Naive B cell (primary cell): Measurements from ENCODE around the gene BAHCC1. TPM values are rescaled to one million over a fixed set of nuclear protein-coding genes. Genes with fewer than 3 reads are reported as not detected.

ENCODE experiments used
- ATAC-seq, 2 donors: fragments of 150-1000 bp; cut with Tn5 transposase; 2 replicates each; pipeline ENCODE4 v1.10.0; 2021; ENCODE audit warnings: low read depth in 2 of 2, mild to moderate bottlenecking in 2 of 2, moderate library complexity in 2 of 2
- DNase-seq: peaks from one replicate; pipeline ENCODE4 v3.0.0; 2022
- H3K27ac Mint-ChIP-seq, 6 donors: one replicate each; pipeline ENCODE4 v1.8.0; 2020 to 2022; ENCODE audit warnings: mild to moderate bottlenecking in 6 of 6, mixed read lengths in 6 of 6, moderate library complexity in 5 of 6, inconsistent platforms in 2 of 6
- H3K27me3 Mint-ChIP-seq, 3 donors: one replicate each; pipeline ENCODE4 v1.8.0; 2021 to 2022; ENCODE audit warnings: mixed read lengths in 3 of 3, mild to moderate bottlenecking in 1 of 3
- H3K36me3 Mint-ChIP-seq, 2 donors: one replicate each; pipeline ENCODE4 v1.8.0; 2020 to 2022; ENCODE audit warnings: mixed read lengths in 2 of 2, inconsistent platforms in 1 of 2, mild to moderate bottlenecking in 1 of 2
- H3K4me1 Mint-ChIP-seq, 3 donors: one replicate each; pipeline ENCODE4 v1.8.0; 2020 to 2022; ENCODE audit warnings: mixed read lengths in 3 of 3, inconsistent platforms in 1 of 3, mild to moderate bottlenecking in 1 of 3, moderate library complexity in 1 of 3
- H3K4me3 Mint-ChIP-seq, 8 donors: one replicate each; pipeline ENCODE4 v1.8.0; 2020 to 2022; ENCODE audit warnings: mild to moderate bottlenecking in 8 of 8, mixed read lengths in 8 of 8, moderate library complexity in 8 of 8, inconsistent platforms in 2 of 8
- H3K9me3 Mint-ChIP-seq, 7 donors: one replicate each; pipeline ENCODE4 v1.8.0; 2020 to 2022; ENCODE audit warnings: mixed read lengths in 7 of 7, mild to moderate bottlenecking in 5 of 7, inconsistent platforms in 2 of 7, moderate library complexity in 1 of 7
- polyA plus RNA-seq, 6 donors: library from polyadenylated mRNA; unstranded; fragments of 300-500 nt; fragmentation: Illumina TruSeq; gene quantifications; one replicate each; pipeline ENCODE4 v1.2.3, GENCODE V29; 2021; ENCODE audit warnings: low read depth in 6 of 6

The BAHCC1 gene
- polyA plus RNA-seq, 6 donors from 2014 or later = 0.07 TPM; not detected in 5

- DNase-seq = no peak
- no peaks in the 10 kb centered on the region for H3K27me3 Mint-ChIP-seq
- peaks cover 2 to 10% (median 3%) of the 10 kb centered on the region in 3 donors for H3K4me1 Mint-ChIP-seq
- no peak for ATAC-seq
- no peak overlapping the region for H3K27ac Mint-ChIP-seq
- H3K4me3 Mint-ChIP-seq = no peak overlapping the region
- no peaks in the 10 kb centered on the region for H3K36me3 Mint-ChIP-seq
- no peaks in the 10 kb centered on the region for H3K9me3 Mint-ChIP-seq
Measured at GRCh38 chr17:81459864-81460263, 64.6 kb downstream of the BAHCC1 start.

- H3K4me1 Mint-ChIP-seq = peaks cover 0 to 4% (median 2%) of the 10 kb centered on the region in 3 donors
- no peak for ATAC-seq
Measured at GRCh38 chr17:81460856-81461460, 65.7 kb downstream of the BAHCC1 start.

GRCh38 chr17:81461607-81462500, 66.6 kb downstream of the BAHCC1 start:
- Mint-ChIP-seq H3K27ac (no peak overlapping the region), H3K9me3 (no peaks in the 10 kb centered on the region), H3K27me3 (no peaks in the 10 kb centered on the region), H3K36me3 (no peaks in the 10 kb centered on the region), H3K4me3 (no peak overlapping the region), H3K4me1 (peaks cover 0 to 4% (median 0%) of the 10 kb centered on the region in 3 donors)
- DNase-seq (no peak), ATAC-seq (no peak)

More at GRCh38 chr17:81460856-81461460, 65.7 kb downstream of the BAHCC1 start:
- Mint-ChIP-seq H3K4me3 (no peak overlapping the region), H3K36me3 (no peaks in the 10 kb centered on the region), H3K27me3 (no peaks in the 10 kb centered on the region), H3K27ac (no peak overlapping the region), H3K9me3 (no peaks in the 10 kb centered on the region)
- DNase-seq = no peak

GRCh38 chr17:81462506-81463125, 67.4 kb downstream of the BAHCC1 start:
- Mint-ChIP-seq H3K9me3 (no peaks in the 10 kb centered on the region), H3K4me3 (no peak overlapping the region), H3K27me3 (no peaks in the 10 kb centered on the region), H3K4me1 (no peaks in the 10 kb centered on the region), H3K27ac (peak overlapping the region in 1 of 6 donors; percentile 54), H3K36me3 (no peaks in the 10 kb centered on the region)
- ATAC-seq = no peak
- no peak for DNase-seq

- Mint-ChIP-seq H3K36me3 (no peaks in the 10 kb centered on the region), H3K9me3 (no peaks in the 10 kb centered on the region), H3K4me3 (no peak overlapping the region), H3K27me3 (no peaks in the 10 kb centered on the region), H3K27ac (no peak overlapping the region), H3K4me1 (no peaks in the 10 kb centered on the region)
- ATAC-seq (no peak), DNase-seq (no peak)
Measured at GRCh38 chr17:81463506-81463905, 68.2 kb downstream of the BAHCC1 start.

- no peak for DNase-seq
- Mint-ChIP-seq H3K4me3 (no peak overlapping the region), H3K9me3 (no peaks in the 10 kb centered on the region), H3K36me3 (no peaks in the 10 kb centered on the region), H3K27me3 (no peaks in the 10 kb centered on the region), H3K4me1 (no peaks in the 10 kb centered on the region), H3K27ac (no peak overlapping the region)
- ATAC-seq = no peak
Measured at GRCh38 chr17:81464586-81464985, 69.3 kb downstream of the BAHCC1 start.

GRCh38 chr17:81465910-81466309, 70.7 kb downstream of the BAHCC1 start:
- Mint-ChIP-seq H3K27me3 (no peaks in the 10 kb centered on the region), H3K4me3 (no peak overlapping the region), H3K36me3 (no peaks in the 10 kb centered on the region), H3K4me1 (no peaks in the 10 kb centered on the region), H3K9me3 (no peaks in the 10 kb centered on the region), H3K27ac (peak overlapping the region in 1 of 6 donors; percentile 20)
- DNase-seq (no peak), ATAC-seq (no peak)

GRCh38 chr17:81466564-81467472, 71.6 kb downstream of the BAHCC1 start:
- H3K4me1 Mint-ChIP-seq = no peaks in the 10 kb centered on the region
- H3K36me3 Mint-ChIP-seq = no peaks in the 10 kb centered on the region
- DNase-seq (no peak), ATAC-seq (no peak)
- peak overlapping the region in 2 of 6 donors; percentile 28 to 51 for H3K27ac Mint-ChIP-seq
- no peak overlapping the region for H3K4me3 Mint-ChIP-seq
- H3K9me3 Mint-ChIP-seq = no peaks in the 10 kb centered on the region
- H3K27me3 Mint-ChIP-seq = no peaks in the 10 kb centered on the region

GRCh38 chr17:81468111-81468769, 73.0 kb downstream of the BAHCC1 start:
- DNase-seq (no peak), ATAC-seq (no peak)
- Mint-ChIP-seq H3K36me3 (no peaks in the 10 kb centered on the region), H3K9me3 (no peaks in the 10 kb centered on the region), H3K27me3 (no peaks in the 10 kb centered on the region), H3K27ac (peak overlapping the region in 1 of 6 donors; percentile 41), H3K4me3 (no peak overlapping the region), H3K4me1 (no peaks in the 10 kb centered on the region)

GRCh38 chr17:81468770-81469121, 73.5 kb downstream of the BAHCC1 start:
- Mint-ChIP-seq H3K4me3 (no peak overlapping the region), H3K36me3 (no peaks in the 10 kb centered on the region), H3K27ac (peak overlapping the region in 1 of 6 donors; percentile 41)

GRCh38 chr17:81469266-81469665, 74.0 kb downstream of the BAHCC1 start:
- DNase-seq (no peak), ATAC-seq (no peak)
- Mint-ChIP-seq H3K9me3 (no peaks in the 10 kb centered on the region), H3K27ac (no peak overlapping the region), H3K4me3 (no peak overlapping the region), H3K4me1 (no peaks in the 10 kb centered on the region), H3K36me3 (no peaks in the 10 kb centered on the region), H3K27me3 (no peaks in the 10 kb centered on the region)

More at GRCh38 chr17:81468770-81469121, 73.5 kb downstream of the BAHCC1 start:
- Mint-ChIP-seq H3K27me3 (no peaks in the 10 kb centered on the region), H3K9me3 (no peaks in the 10 kb centered on the region), H3K4me1 (no peaks in the 10 kb centered on the region)
- ATAC-seq (no peak), DNase-seq (no peak)

- H3K36me3 Mint-ChIP-seq = no peaks in the 10 kb centered on the region
- no peak overlapping the region for H3K4me3 Mint-ChIP-seq
- H3K27me3 Mint-ChIP-seq = no peaks in the 10 kb centered on the region
- no peak for DNase-seq
- no peaks in the 10 kb centered on the region for H3K4me1 Mint-ChIP-seq
- H3K9me3 Mint-ChIP-seq = no peaks in the 10 kb centered on the region
- H3K27ac Mint-ChIP-seq = no peak overlapping the region
- no peak for ATAC-seq
Measured at GRCh38 chr17:81470270-81470943, 75.2 kb downstream of the BAHCC1 start.
